Measurements from ENCODE around the gene KLHL15. TPM values are rescaled to one million over a fixed set of nuclear protein-coding genes. Genes with fewer than 3 reads are reported as not detected.

KLHL15 gene
- total and polyA plus RNA-seq, 2 donors (not counting 3 experiments of a cell fraction or from before 2014, with no cell fraction given), result 1.4 to 3.6 TPM

DNA sequence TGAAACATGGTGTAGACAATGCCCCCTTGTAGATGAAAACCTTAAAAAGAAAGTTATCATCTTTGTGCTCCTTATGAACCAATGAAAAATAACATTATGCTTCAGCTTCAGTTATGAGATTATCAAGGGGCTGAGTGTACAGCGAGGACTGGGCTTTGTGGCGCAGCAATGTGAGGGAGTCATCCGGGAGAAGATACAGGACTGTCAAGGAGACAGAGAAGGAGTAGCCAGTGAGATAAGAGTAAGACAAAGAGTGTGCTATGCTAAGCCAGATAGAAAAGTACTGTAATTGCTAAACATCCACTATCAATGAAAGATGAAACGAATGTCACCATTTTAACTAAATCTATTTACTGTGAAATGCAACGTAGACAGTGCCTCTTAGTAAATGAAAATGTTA lies 3.6 kb upstream of the KLHL15 start:
- Histone ChIP-seq H3K27ac (ENCODE audit: insufficient read depth, low read depth, low read length) (no peak overlapping the region), H3K4me3 (replicated peaks in 1 of 3; ENCODE audit: insufficient read depth in 1 of 3, low read depth in 1 of 3, low read length in 3 of 3) (no peak overlapping the region), H2AFZ (ENCODE audit: low read depth, low read length) (no peak overlapping the region), H3K9me3 (replicated peaks; ENCODE audit: control insufficient read depth, insufficient read depth, low read length) (no peaks in the 10 kb centered on the region), H3K27me3 (ENCODE audit: control insufficient read depth in 2 of 2, insufficient read depth in 2 of 2, low read length in 2 of 2) (no peaks in the 10 kb centered on the region), H4K20me1 (replicated peaks; ENCODE audit: control insufficient read depth, extremely low read depth, insufficient read depth, low read length) (no peaks in the 10 kb centered on the region), H3K79me2 (ENCODE audit: control insufficient read depth, insufficient read depth, low read length) (no peaks in the 10 kb centered on the region), H3K4me2 (ENCODE audit: insufficient read depth, low read length) (no peak overlapping the region), H3K4me1 (ENCODE audit: control insufficient read depth, extremely low read depth, insufficient read depth, low read length) (peaks cover 2% of the 10 kb centered on the region), H3K36me3 (ENCODE audit: control insufficient read depth in 2 of 2, extremely low read depth in 1 of 2, insufficient read depth in 2 of 2, low read length in 2 of 2) (no peaks in the 10 kb centered on the region), H3K9me1 (replicated peaks; ENCODE audit: control insufficient read depth, extremely low read depth, insufficient read depth, low read length) (no peaks in the 10 kb centered on the region), H3K9ac (replicated peaks; ENCODE audit: extremely low read depth, insufficient read depth, low read length) (no peak overlapping the region)
- no peak for FAIRE-seq
- TF ChIP-seq POLR2AphosphoS5 (IDR thresholded peaks at IDR 0.05; ENCODE audit: insufficient read depth, low read depth, low read length) (no peak), CTCF (IDR thresholded peaks at IDR 0.05; ENCODE audit: extremely low read depth in 1 of 2, insufficient read depth in 1 of 2, low read depth in 1 of 2, low read length in 2 of 2) (no peak), FOS (IDR thresholded peaks at IDR 0.05; ENCODE audit: borderline replicate concordance, insufficient read depth, low read length) (no peak), MYC (IDR thresholded peaks at IDR 0.05; ENCODE audit: low read depth, low read length) (no peak), JUN (IDR thresholded peaks at IDR 0.05; ENCODE audit: borderline replicate concordance, insufficient read depth, insufficient read length, low read depth) (no peak)
- POLR2A ChIA-PET, result no interaction called here
- BruUV-seq (replicated peaks), result no TSS peak
- intact Hi-C loops (cut with micrococcal nuclease), result no loop called here
- CTCF ChIA-PET, result no interaction called here
- dilution Hi-C loops (cut with MboI; ENCODE audit: extremely low pct_ligation_motif_present, low sequenced_read_pairs), result no loop called here
- DNase-seq (ENCODE audit: low read depth, low spot score), result no peak

DNA sequence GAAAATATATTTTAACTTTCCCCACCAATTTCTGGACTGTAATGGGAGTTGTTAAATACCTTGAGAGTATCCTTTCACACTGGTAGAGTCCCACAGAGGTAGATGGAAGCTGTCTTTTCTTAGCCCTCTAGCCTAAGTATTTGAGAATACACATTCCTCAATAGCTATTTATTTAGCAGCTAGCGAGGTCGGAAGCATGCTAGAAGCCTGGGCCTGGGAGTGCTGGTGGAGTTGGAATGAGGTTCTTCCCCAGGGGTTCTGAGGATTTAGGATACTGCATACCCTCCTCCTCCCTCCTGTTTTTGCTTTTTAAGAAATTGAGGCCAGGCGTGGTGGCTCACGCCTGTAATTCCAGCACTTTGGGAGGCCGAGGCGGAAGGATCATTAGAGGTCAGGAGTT lies 999 bp upstream of the KLHL15 start:
- intact Hi-C loops (cut with micrococcal nuclease), result loop anchor here (5.0 kb wide), 1 partner anchor 246 kb away; the partner anchor contains the start of gene SAT1
- no peak overlapping the region for H3K27ac ChIP-seq (ENCODE audit: insufficient read depth, low read depth, low read length)
- DNase-seq (ENCODE audit: low read depth, low spot score) (no peak), FAIRE-seq (no peak)
- H3K9me3 ChIP-seq (replicated peaks; ENCODE audit: control insufficient read depth, insufficient read depth, low read length), result no peaks in the 10 kb centered on the region
- CTCF ChIA-PET, result interaction anchor here (0.7 kb wide), 1 partner anchor 26 kb away, joined by 3 read pairs; the partner anchor contains the start of gene EIF2S3
- no peak overlapping the region for H3K9ac ChIP-seq (replicated peaks; ENCODE audit: extremely low read depth, insufficient read depth, low read length)
- dilution Hi-C loops (cut with MboI; ENCODE audit: extremely low pct_ligation_motif_present, low sequenced_read_pairs), result no loop called here
- no peaks in the 10 kb centered on the region for H3K9me1 ChIP-seq (replicated peaks; ENCODE audit: control insufficient read depth, extremely low read depth, insufficient read depth, low read length)
- H3K27me3 ChIP-seq (ENCODE audit: control insufficient read depth in 2 of 2, insufficient read depth in 2 of 2, low read length in 2 of 2), result no peaks in the 10 kb centered on the region
- POLR2A ChIA-PET, result no interaction called here
- H3K4me2 ChIP-seq (ENCODE audit: insufficient read depth, low read length), result no peak overlapping the region
- H3K36me3 ChIP-seq (ENCODE audit: control insufficient read depth in 2 of 2, extremely low read depth in 1 of 2, insufficient read depth in 2 of 2, low read length in 2 of 2), result no peaks in the 10 kb centered on the region
- H3K4me3 ChIP-seq (replicated peaks in 1 of 3; ENCODE audit: insufficient read depth in 1 of 3, low read depth in 1 of 3, low read length in 3 of 3), result no peak overlapping the region
- H3K79me2 ChIP-seq (ENCODE audit: control insufficient read depth, insufficient read depth, low read length), result peaks cover 15% of the 10 kb centered on the region
- H2AFZ ChIP-seq (ENCODE audit: low read depth, low read length), result no peak overlapping the region
- no peaks in the 10 kb centered on the region for H4K20me1 ChIP-seq (replicated peaks; ENCODE audit: control insufficient read depth, extremely low read depth, insufficient read depth, low read length)
- no peak for TF ChIP-seq EZH2 (IDR thresholded peaks at IDR 0.05; ENCODE audit: borderline replicate concordance, low read depth, low read length, severe bottlenecking)
- TF ChIP-seq POLR2AphosphoS5 (IDR thresholded peaks at IDR 0.05; ENCODE audit: insufficient read depth, low read depth, low read length), result no peak
- TF ChIP-seq JUN (IDR thresholded peaks at IDR 0.05; ENCODE audit: borderline replicate concordance, insufficient read depth, insufficient read length, low read depth), result no peak
- TF ChIP-seq FOS (IDR thresholded peaks at IDR 0.05; ENCODE audit: borderline replicate concordance, insufficient read depth, low read length), result no peak
- TF ChIP-seq GATA2 (IDR thresholded peaks at IDR 0.05; ENCODE audit: insufficient read depth, insufficient read length, low read depth, low read length), result no peak
- TF ChIP-seq, protein P1, sequence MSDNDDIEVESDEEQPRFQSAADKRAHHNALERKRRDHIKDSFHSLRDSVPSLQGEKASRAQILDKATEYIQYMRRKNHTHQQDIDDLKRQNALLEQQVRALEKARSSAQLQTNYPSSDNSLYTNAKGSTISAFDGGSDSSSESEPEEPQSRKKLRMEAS (IDR thresholded peaks at IDR 0.05; ENCODE audit: insufficient read depth, insufficient read length), result no peak
- TF ChIP-seq MYC (IDR thresholded peaks at IDR 0.05; ENCODE audit: low read depth, low read length), result no peak
- TF ChIP-seq POLR2A (IDR thresholded peaks at IDR 0.05; ENCODE audit: low read depth, low read length), result no peak
- TF ChIP-seq CTCF (IDR thresholded peaks at IDR 0.05; ENCODE audit: extremely low read depth in 1 of 2, insufficient read depth in 1 of 2, low read depth in 1 of 2, low read length in 2 of 2), result no peak
- BruUV-seq (replicated peaks), result no TSS peak
- H3K4me1 ChIP-seq (ENCODE audit: control insufficient read depth, extremely low read depth, insufficient read depth, low read length), result peaks cover 8% of the 10 kb centered on the region
